Esophagus muscularis mucosa (tissue), 4 donors: ENCODE data around the gene DMRTB1. TPM values are rescaled to one million over a fixed set of nuclear protein-coding genes. Genes with fewer than 3 reads are reported as not detected.

ENCODE experiments used
- DNase-seq: peaks from one replicate; pipeline ENCODE4 v3.0.0-alpha.2; 2017; ENCODE audit errors: extremely low spot score
- H3K27ac ChIP-seq, 4 donors: fragments of 200-600 bp; sonication (generic); replicated peaks in 1 of 4; 1 replicate in 3 of 4; 2 replicates in 1 of 4; pipeline ENCODE4 v1.5.1; 2016 to 2019; ENCODE audit warnings: mild to moderate bottlenecking in 1 of 4
- H3K27me3 ChIP-seq, 4 donors: fragments of 200-600 bp; sonication (generic); one replicate each; pipeline versions ENCODE4 v1.5.1 to v1.6.0; 2016 to 2019
- H3K36me3 ChIP-seq, 4 donors: fragments of 200-600 bp; sonication (generic); one replicate each; pipeline ENCODE4 v1.5.1; 2016 to 2019
- H3K4me1 ChIP-seq, 4 donors: fragments of 200-600 bp; sonication (generic); one replicate each; pipeline ENCODE4 v1.5.1; 2016 to 2019
- H3K4me3 ChIP-seq, 4 donors: fragments of 200-600 bp; sonication (generic); 1 replicate in 2 of 4; 2 replicates in 2 of 4; pipeline ENCODE4 v1.5.1; 2016 to 2019; ENCODE audit warnings: mild to moderate bottlenecking in 4 of 4, moderate library complexity in 1 of 4
- H3K9me3 ChIP-seq, 4 donors: fragments of 200-600 bp; sonication (generic); 1 replicate in 3 of 4; 2 replicates in 1 of 4; pipeline ENCODE4 v1.5.1; 2016 to 2019
- CTCF ChIP-seq, 3 experiments: fragments of 200-600 bp in 2 of 3; fragments of 450-650 bp in 1 of 3; sonication (generic) in 2 of 3; IDR thresholded peaks; one replicate each; pipeline ENCODE4 v1.5.1; 2017 to 2019; ENCODE audit warnings: antibody characterized with exemption in 3 of 3, mild to moderate bottlenecking in 2 of 3, moderate library complexity in 1 of 3
- EP300 ChIP-seq: sonication (generic); formaldehyde crosslinking; IDR thresholded peaks from one replicate; pipeline ENCODE4 v1.6.1; 2017; ENCODE audit warnings: antibody characterized with exemption
- POLR2A ChIP-seq: fragments of 450-650 bp; IDR thresholded peaks from one replicate; pipeline ENCODE4 v1.6.1; 2017; ENCODE audit warnings: antibody characterized with exemption, moderate library complexity, mild to moderate bottlenecking, low read depth
- POLR2AphosphoS5 ChIP-seq, 2 donors: sonication (generic); formaldehyde crosslinking; IDR thresholded peaks; one replicate each; pipeline ENCODE4 v1.6.1; 2017; ENCODE audit warnings: antibody characterized with exemption in 2 of 2
- WGBS: methylation state at CpG from one replicate; pipeline ENCODE4 v1.1.5; 2018; 5-methylcytosine and 5-hydroxymethylcytosine counted together
- intact Hi-C: fragments of 100-400 bp; cut with DNase I; formaldehyde crosslinking; loops from one replicate; pipeline ENCODE4 v1.15.1; 2023
- total RNA-seq, 4 donors: library from RNA; depleted of rRNA; stranded (reverse); fragments of >200 nt; gene quantifications; one replicate each; pipeline versions ENCODE4 v1.1.0 to v1.2.1, GENCODE V29; 2016

DMRTB1 gene
- total RNA-seq, 4 donors from 2014 or later, result not detected

GRCh38 chr1:53454019-53454418 is 5.2 kb upstream of the DMRTB1 start:
- TF ChIP-seq POLR2AphosphoS5 (IDR thresholded peaks at IDR 0.05), result no peak
- Histone ChIP-seq H3K36me3 (no peaks in the 10 kb centered on the region), H3K9me3 (no peaks in the 10 kb centered on the region), H3K27ac (no peak overlapping the region), H3K4me3 (no peak overlapping the region), H3K27me3 (peaks cover 0 to 36% (median 4%) of the 10 kb centered on the region in 4 donors), H3K4me1 (no peaks in the 10 kb centered on the region)
- DNase-seq, result no peak
- WGBS, result 88% methylated on average over 3 of the region's 3 CpGs
- intact Hi-C loops, result no loop called here

- H3K27ac ChIP-seq, result no peak overlapping the region
- intact Hi-C loops, result no loop called here
- no peak overlapping the region for H3K4me3 ChIP-seq
- no peaks in the 10 kb centered on the region for H3K36me3 ChIP-seq
- DNase-seq, result no peak
- no peaks in the 10 kb centered on the region for H3K4me1 ChIP-seq
- no peaks in the 10 kb centered on the region for H3K9me3 ChIP-seq
- WGBS, result 85% methylated on average over 6 of the region's 6 CpGs
- TF ChIP-seq EP300, result no peak
- TF ChIP-seq POLR2AphosphoS5 (IDR thresholded peaks at IDR 0.05), result no peak
- no peak for TF ChIP-seq POLR2A
- TF ChIP-seq CTCF (IDR thresholded peaks at IDR 0.05), result no peak
- H3K27me3 ChIP-seq, result peaks cover 0 to 29% (median 2%) of the 10 kb centered on the region in 4 donors
Observed at GRCh38 chr1:53455364-53455991, 3.7 kb upstream of the DMRTB1 start.

- no peak overlapping the region for H3K4me3 ChIP-seq
- no peak overlapping the region for H3K27ac ChIP-seq
- H3K27me3 ChIP-seq, result peaks cover 0 to 26% (median 2%) of the 10 kb centered on the region in 4 donors
- no peak for DNase-seq
- intact Hi-C loops, result no loop called here
- H3K4me1 ChIP-seq, result no peaks in the 10 kb centered on the region
- WGBS, result 81% methylated on average over 3 of the region's 3 CpGs
- no peak for TF ChIP-seq POLR2AphosphoS5 (IDR thresholded peaks at IDR 0.05)
- TF ChIP-seq CTCF (IDR thresholded peaks at IDR 0.05), result no peak
- no peak for TF ChIP-seq POLR2A
- TF ChIP-seq EP300, result no peak
- no peaks in the 10 kb centered on the region for H3K9me3 ChIP-seq
- H3K36me3 ChIP-seq, result no peaks in the 10 kb centered on the region
Observed at GRCh38 chr1:53458634-53459033, 565 bp upstream of the DMRTB1 start.

GRCh38 chr1:53460211-53460634 is 1.0 kb downstream of the DMRTB1 start:
- DNase-seq, result no peak
- H3K36me3 ChIP-seq, result no peaks in the 10 kb centered on the region
- WGBS, result 96% methylated on average over 25 of the region's 25 CpGs
- no peak overlapping the region for H3K4me3 ChIP-seq
- H3K9me3 ChIP-seq, result no peaks in the 10 kb centered on the region
- no peak overlapping the region for H3K27ac ChIP-seq
- intact Hi-C loops, result no loop called here
- TF ChIP-seq POLR2AphosphoS5 (IDR thresholded peaks at IDR 0.05) (no peak), EP300 (no peak), CTCF (IDR thresholded peaks at IDR 0.05) (no peak), POLR2A (no peak)
- no peaks in the 10 kb centered on the region for H3K4me1 ChIP-seq
- peaks cover 0 to 12% (median 0%) of the 10 kb centered on the region in 4 donors for H3K27me3 ChIP-seq

- no peaks in the 10 kb centered on the region for H3K9me3 ChIP-seq
- H3K27ac ChIP-seq, result no peak overlapping the region
- H3K4me3 ChIP-seq, result no peak overlapping the region
- intact Hi-C loops, result no loop called here
- H3K36me3 ChIP-seq, result no peaks in the 10 kb centered on the region
- no peaks in the 10 kb centered on the region for H3K4me1 ChIP-seq
- peaks cover 0 to 12% (median 0%) of the 10 kb centered on the region in 4 donors for H3K27me3 ChIP-seq
- WGBS, result 86% methylated on average over 27 of the region's 29 CpGs
- no peak for TF ChIP-seq POLR2AphosphoS5 (IDR thresholded peaks at IDR 0.05)
- TF ChIP-seq EP300, result no peak
- TF ChIP-seq POLR2A, result no peak
- TF ChIP-seq CTCF (IDR thresholded peaks at IDR 0.05), result no peak
- no peak for DNase-seq
Observed at GRCh38 chr1:53460666-53461322, 1.6 kb downstream of the DMRTB1 start.
